ENCODE data around the gene DGKQ. TPM values are rescaled to one million over a fixed set of nuclear protein-coding genes. Genes with fewer than 3 reads are reported as not detected.

Gene DGKQ
- total RNA-seq, 1 experiment from 2014 or later = 11.5 TPM

- peaks cover 10% of the 10 kb centered on the region; the same call in 1 of the 2 replicates for H4K20me1 ChIP-seq (ENCODE audit: insufficient read depth)
- H3K9me3 ChIP-seq (ENCODE audit: insufficient read depth, low read depth) = no peaks in the 10 kb centered on the region
- H3K4me2 ChIP-seq = no peak overlapping the region
- POLR2A ChIA-PET (ENCODE audit: unreplicated experiment) = no interaction called here
- no peak overlapping the region for H3K4me3 ChIP-seq
- CTCF ChIA-PET = no interaction called here
- no peaks in the 10 kb centered on the region for H3K9me2 ChIP-seq (ENCODE audit: insufficient read depth)
- no peaks in the 10 kb centered on the region for H3F3A ChIP-seq (ENCODE audit: insufficient read depth, low read depth)
- no peak overlapping the region for H2AFZ ChIP-seq
- H3K4me1 ChIP-seq (replicated peaks; ENCODE audit: insufficient read depth) = no peaks in the 10 kb centered on the region
- H3K27ac ChIP-seq = no peak overlapping the region
- no peak for TF ChIP-seq EZH2 (IDR thresholded peaks at IDR 0.05; ENCODE audit: low read depth)
- no peak for TF ChIP-seq CTCF (conservative IDR thresholded peaks at IDR 0.05)
- no peaks in the 10 kb centered on the region for H3K36me3 ChIP-seq (ENCODE audit: low read depth)
- intact Hi-C loops (cut with micrococcal nuclease; ENCODE audit: unreplicated experiment) = no loop called here
- no peaks in the 10 kb centered on the region for H3K27me3 ChIP-seq (ENCODE audit: insufficient read depth, low read depth)
- no TSS peak for BruUV-seq (replicated peaks)
- DNase-seq = no peak
- H3K79me2 ChIP-seq (ENCODE audit: low read depth) = no peaks in the 10 kb centered on the region
These were observed 45.0 kb upstream of the DGKQ start for GRCh38 chr4:1018147-1019020.

- no peaks in the 10 kb centered on the region; the same call in 1 of the 2 replicates for H3K79me2 ChIP-seq (ENCODE audit: low read depth)
- H2AFZ ChIP-seq = no peak overlapping the region
- H3K4me1 ChIP-seq (replicated peaks; ENCODE audit: insufficient read depth) = peaks cover 2% of the 10 kb centered on the region; the same call in 1 of the 2 replicates
- intact Hi-C loops (cut with micrococcal nuclease; ENCODE audit: unreplicated experiment) = no loop called here
- no peak overlapping the region for H3K4me2 ChIP-seq
- H3K9me3 ChIP-seq (ENCODE audit: insufficient read depth, low read depth) = no peaks in the 10 kb centered on the region
- no peak for TF ChIP-seq EZH2 (IDR thresholded peaks at IDR 0.05; ENCODE audit: low read depth)
- no peak for TF ChIP-seq CTCF (conservative IDR thresholded peaks at IDR 0.05)
- H3K36me3 ChIP-seq (ENCODE audit: low read depth) = no peaks in the 10 kb centered on the region
- peaks cover 6% of the 10 kb centered on the region; the same call in 1 of the 2 replicates for H3F3A ChIP-seq (ENCODE audit: insufficient read depth, low read depth)
- no peak overlapping the region for H3K27ac ChIP-seq
- POLR2A ChIA-PET (ENCODE audit: unreplicated experiment) = no interaction called here
- peaks cover 10% of the 10 kb centered on the region; the same call in 1 of the 2 replicates for H4K20me1 ChIP-seq (ENCODE audit: insufficient read depth)
- CTCF ChIA-PET = no interaction called here
- H3K4me3 ChIP-seq = no peak overlapping the region
- no peak for DNase-seq
- BruUV-seq (replicated peaks) = no TSS peak
- H3K9me2 ChIP-seq (ENCODE audit: insufficient read depth) = no peaks in the 10 kb centered on the region
- H3K27me3 ChIP-seq (ENCODE audit: insufficient read depth, low read depth) = no peaks in the 10 kb centered on the region
These were observed 44.3 kb upstream of the DGKQ start for GRCh38 chr4:1017706-1018105.

GRCh38 chr4:1017211-1017610, 43.8 kb upstream of the DGKQ start:
- H3K36me3 ChIP-seq (ENCODE audit: low read depth) = no peaks in the 10 kb centered on the region
- H3K27ac ChIP-seq = no peak overlapping the region
- no peak overlapping the region for H3K4me3 ChIP-seq
- ChIA-PET CTCF (interaction anchor here (0.5 kb wide), 1 partner anchor 610 kb away, joined by 5 read pairs; no protein-coding TSS in a partner anchor), POLR2A (ENCODE audit: unreplicated experiment) (no interaction called here)
- no peaks in the 10 kb centered on the region; the same call in 1 of the 2 replicates for H3K79me2 ChIP-seq (ENCODE audit: low read depth)
- H3K9me3 ChIP-seq (ENCODE audit: insufficient read depth, low read depth) = no peaks in the 10 kb centered on the region
- peaks cover 9% of the 10 kb centered on the region; the same call in 1 of the 2 replicates for H4K20me1 ChIP-seq (ENCODE audit: insufficient read depth)
- peaks cover 9% of the 10 kb centered on the region; the same call in 1 of the 2 replicates for H3F3A ChIP-seq (ENCODE audit: insufficient read depth, low read depth)
- TF ChIP-seq EZH2 (IDR thresholded peaks at IDR 0.05; ENCODE audit: low read depth) = no peak
- TF ChIP-seq CTCF (conservative IDR thresholded peaks at IDR 0.05) = no peak
- no peak overlapping the region for H3K4me2 ChIP-seq
- H3K9me2 ChIP-seq (ENCODE audit: insufficient read depth) = no peaks in the 10 kb centered on the region
- no TSS peak for BruUV-seq (replicated peaks)
- no peak for DNase-seq
- no peaks in the 10 kb centered on the region for H3K27me3 ChIP-seq (ENCODE audit: insufficient read depth, low read depth)
- H3K4me1 ChIP-seq (replicated peaks; ENCODE audit: insufficient read depth) = peaks cover 5% of the 10 kb centered on the region; the same call in 1 of the 2 replicates
- H2AFZ ChIP-seq = no peak overlapping the region
- intact Hi-C loops (cut with micrococcal nuclease; ENCODE audit: unreplicated experiment) = no loop called here

Data from PC-9 (cell line).